ENCODE data around the gene POLRMT. TPM values are rescaled to one million over a fixed set of nuclear protein-coding genes. Genes with fewer than 3 reads are reported as not detected.
"Not testable (repeated sequence)": the region's sequence is repeated elsewhere in the genome, so short reads cannot be mapped to it uniquely, and the experiment has no call there.

The POLRMT gene
- total and polyA plus RNA-seq, 2 experiments from 2014 or later: 98.0 to 148 TPM

DNA sequence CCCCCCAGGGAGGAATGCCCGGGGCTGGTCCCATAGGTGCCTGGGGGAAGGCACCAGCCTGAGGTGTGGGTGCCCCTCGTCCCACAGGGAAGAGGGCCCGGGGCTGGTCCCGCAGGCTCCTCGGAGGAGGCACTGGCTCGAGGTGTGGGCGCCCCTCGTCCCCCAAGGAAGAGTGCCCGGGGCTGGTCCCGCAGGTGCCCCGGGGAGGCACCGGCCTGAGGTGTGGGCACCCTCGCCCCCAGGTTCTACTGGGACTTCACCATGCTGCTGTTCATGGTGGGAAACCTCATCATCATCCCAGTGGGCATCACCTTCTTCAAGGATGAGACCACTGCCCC lies 30.1 kb downstream of the POLRMT start:
- H3K4me2 ChIP-seq; H3K27ac ChIP-seq (ENCODE audit: low read depth); H3K4me1 ChIP-seq (ENCODE audit: insufficient read depth); H2AFZ ChIP-seq; H3K27me3 ChIP-seq (ENCODE audit: insufficient read depth); H3K4me3 Mint-ChIP-seq; H3K36me3 ChIP-seq (ENCODE audit: insufficient read depth); H3K27me3 Mint-ChIP-seq (ENCODE audit: insufficient read depth, low read depth, poor library complexity); H3K79me2 ChIP-seq (replicated peaks; ENCODE audit: insufficient read depth); H4K20me1 ChIP-seq (replicated peaks; ENCODE audit: insufficient read depth); ATAC-seq; H3K4me1 Mint-ChIP-seq; DNase-seq (ENCODE audit: low spot score); H3K9me2 ChIP-seq (ENCODE audit: insufficient read depth); H3F3A ChIP-seq (replicated peaks; ENCODE audit: low read depth); H3K27ac Mint-ChIP-seq; H3K4me3 ChIP-seq: not testable (repeated sequence)
- Mint-ChIP-seq H3K9me3 (peaks cover 48% of the 10 kb centered on the region), H3K36me3 (ENCODE audit: low read depth) (peaks cover 16% of the 10 kb centered on the region)

DNA sequence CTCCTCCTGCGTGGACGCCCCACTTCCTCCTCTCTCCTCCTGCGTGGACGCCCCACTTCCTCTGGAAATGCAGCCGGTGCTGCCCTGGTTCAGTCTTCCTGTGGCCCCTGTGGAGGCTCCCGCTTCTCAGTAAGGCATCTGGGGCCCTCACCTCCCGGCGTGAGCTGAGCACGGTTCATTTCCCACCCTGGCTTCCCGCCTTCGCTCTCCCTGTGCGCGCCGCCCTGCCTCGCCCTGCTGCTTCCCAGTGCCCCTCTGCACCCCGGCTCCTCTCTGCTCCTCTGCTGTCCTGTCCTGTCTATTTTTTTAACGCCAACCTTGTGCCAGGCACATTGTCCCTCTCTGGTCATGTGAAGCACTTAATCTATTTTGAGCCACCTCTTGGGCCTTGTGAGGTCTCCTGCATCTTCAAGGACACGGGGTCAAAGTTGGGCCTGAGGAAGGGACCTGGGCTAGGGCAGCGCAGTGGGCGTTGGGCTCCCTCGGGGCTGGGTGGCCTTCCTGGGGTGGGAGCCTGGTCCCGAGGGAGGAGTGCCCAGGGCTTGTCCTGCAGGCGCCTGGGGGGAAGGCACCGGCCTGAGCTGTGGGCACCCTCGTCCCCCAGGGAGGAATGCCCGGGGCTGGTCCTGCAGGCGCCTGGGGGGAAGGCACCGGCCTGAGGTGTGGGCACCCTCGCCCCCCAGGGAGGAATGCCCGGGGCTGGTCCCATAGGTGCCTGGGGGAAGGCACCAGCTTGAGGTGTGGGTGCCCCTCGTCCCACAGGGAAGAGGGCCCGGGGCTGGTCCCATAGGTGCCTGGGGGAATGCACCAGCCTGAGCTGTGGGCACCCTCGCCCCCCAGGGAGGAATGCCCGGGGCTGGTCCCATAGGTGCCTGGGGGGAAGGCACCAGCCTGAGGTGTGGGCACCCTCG lies 30.7 kb downstream of the POLRMT start:
- no peak overlapping the region for H3K4me3 Mint-ChIP-seq
- H3K9me2 ChIP-seq (ENCODE audit: insufficient read depth): no peaks in the 10 kb centered on the region
- TF ChIP-seq, protein P1, sequence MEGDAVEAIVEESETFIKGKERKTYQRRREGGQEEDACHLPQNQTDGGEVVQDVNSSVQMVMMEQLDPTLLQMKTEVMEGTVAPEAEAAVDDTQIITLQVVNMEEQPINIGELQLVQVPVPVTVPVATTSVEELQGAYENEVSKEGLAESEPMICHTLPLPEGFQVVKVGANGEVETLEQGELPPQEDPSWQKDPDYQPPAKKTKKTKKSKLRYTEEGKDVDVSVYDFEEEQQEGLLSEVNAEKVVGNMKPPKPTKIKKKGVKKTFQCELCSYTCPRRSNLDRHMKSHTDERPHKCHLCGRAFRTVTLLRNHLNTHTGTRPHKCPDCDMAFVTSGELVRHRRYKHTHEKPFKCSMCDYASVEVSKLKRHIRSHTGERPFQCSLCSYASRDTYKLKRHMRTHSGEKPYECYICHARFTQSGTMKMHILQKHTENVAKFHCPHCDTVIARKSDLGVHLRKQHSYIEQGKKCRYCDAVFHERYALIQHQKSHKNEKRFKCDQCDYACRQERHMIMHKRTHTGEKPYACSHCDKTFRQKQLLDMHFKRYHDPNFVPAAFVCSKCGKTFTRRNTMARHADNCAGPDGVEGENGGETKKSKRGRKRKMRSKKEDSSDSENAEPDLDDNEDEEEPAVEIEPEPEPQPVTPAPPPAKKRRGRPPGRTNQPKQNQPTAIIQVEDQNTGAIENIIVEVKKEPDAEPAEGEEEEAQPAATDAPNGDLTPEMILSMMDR (conservative IDR thresholded peaks at IDR 0.05; ENCODE audit: low read depth in 2 of 2): no peak
- TF ChIP-seq, protein P2, sequence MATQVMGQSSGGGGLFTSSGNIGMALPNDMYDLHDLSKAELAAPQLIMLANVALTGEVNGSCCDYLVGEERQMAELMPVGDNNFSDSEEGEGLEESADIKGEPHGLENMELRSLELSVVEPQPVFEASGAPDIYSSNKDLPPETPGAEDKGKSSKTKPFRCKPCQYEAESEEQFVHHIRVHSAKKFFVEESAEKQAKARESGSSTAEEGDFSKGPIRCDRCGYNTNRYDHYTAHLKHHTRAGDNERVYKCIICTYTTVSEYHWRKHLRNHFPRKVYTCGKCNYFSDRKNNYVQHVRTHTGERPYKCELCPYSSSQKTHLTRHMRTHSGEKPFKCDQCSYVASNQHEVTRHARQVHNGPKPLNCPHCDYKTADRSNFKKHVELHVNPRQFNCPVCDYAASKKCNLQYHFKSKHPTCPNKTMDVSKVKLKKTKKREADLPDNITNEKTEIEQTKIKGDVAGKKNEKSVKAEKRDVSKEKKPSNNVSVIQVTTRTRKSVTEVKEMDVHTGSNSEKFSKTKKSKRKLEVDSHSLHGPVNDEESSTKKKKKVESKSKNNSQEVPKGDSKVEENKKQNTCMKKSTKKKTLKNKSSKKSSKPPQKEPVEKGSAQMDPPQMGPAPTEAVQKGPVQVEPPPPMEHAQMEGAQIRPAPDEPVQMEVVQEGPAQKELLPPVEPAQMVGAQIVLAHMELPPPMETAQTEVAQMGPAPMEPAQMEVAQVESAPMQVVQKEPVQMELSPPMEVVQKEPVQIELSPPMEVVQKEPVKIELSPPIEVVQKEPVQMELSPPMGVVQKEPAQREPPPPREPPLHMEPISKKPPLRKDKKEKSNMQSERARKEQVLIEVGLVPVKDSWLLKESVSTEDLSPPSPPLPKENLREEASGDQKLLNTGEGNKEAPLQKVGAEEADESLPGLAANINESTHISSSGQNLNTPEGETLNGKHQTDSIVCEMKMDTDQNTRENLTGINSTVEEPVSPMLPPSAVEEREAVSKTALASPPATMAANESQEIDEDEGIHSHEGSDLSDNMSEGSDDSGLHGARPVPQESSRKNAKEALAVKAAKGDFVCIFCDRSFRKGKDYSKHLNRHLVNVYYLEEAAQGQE (IDR thresholded peaks at IDR 0.05; ENCODE audit: unreplicated experiment): no peak
- no peak for TF ChIP-seq POLR2AphosphoS5 (IDR thresholded peaks at IDR 0.05; ENCODE audit: low read depth)
- no peak for TF ChIP-seq EZH2 (IDR thresholded peaks at IDR 0.05; ENCODE audit: low read depth, unreplicated experiment)
- no peak for TF ChIP-seq STAT1 (IDR thresholded peaks at IDR 0.05; ENCODE audit: unreplicated experiment)
- TF ChIP-seq ZNF114 (CRISPR knock-in tag; IDR thresholded peaks at IDR 0.05): no peak
- no peak for TF ChIP-seq JUNB (IDR thresholded peaks at IDR 0.05; ENCODE audit: unreplicated experiment)
- no peak for TF ChIP-seq EZH2phosphoT487 (IDR thresholded peaks at IDR 0.05; ENCODE audit: unreplicated experiment)

More for the DNA sequence above, 30.7 kb downstream of the POLRMT start:
- no peaks in the 10 kb centered on the region for H3K27me3 ChIP-seq (ENCODE audit: insufficient read depth)
- Mint-ChIP-seq H3K27ac (no peak overlapping the region), H3K9me3 (peaks cover 48% of the 10 kb centered on the region), H3K27me3 (ENCODE audit: insufficient read depth, low read depth, poor library complexity) (peaks cover 2% of the 10 kb centered on the region), H3K4me1 (no peaks in the 10 kb centered on the region), H3K36me3 (ENCODE audit: low read depth) (peaks cover 16% of the 10 kb centered on the region)
- H3K4me3 ChIP-seq: no peak overlapping the region
- H3F3A ChIP-seq (replicated peaks; ENCODE audit: low read depth): no peaks in the 10 kb centered on the region
- no peaks in the 10 kb centered on the region for H3K36me3 ChIP-seq (ENCODE audit: insufficient read depth)
- H4K20me1 ChIP-seq (replicated peaks; ENCODE audit: insufficient read depth): no peaks in the 10 kb centered on the region
- no peak for ATAC-seq
- H3K4me1 ChIP-seq (ENCODE audit: insufficient read depth): no peaks in the 10 kb centered on the region
- no peaks in the 10 kb centered on the region for H3K79me2 ChIP-seq (replicated peaks; ENCODE audit: insufficient read depth)
- no peak for DNase-seq (ENCODE audit: low spot score)
- no peak overlapping the region for H3K27ac ChIP-seq (ENCODE audit: low read depth)
- no peak overlapping the region for H3K4me2 ChIP-seq
- H2AFZ ChIP-seq: no peak overlapping the region
